Endothelial cell of umbilical vein (primary cell): ENCODE results near the gene CDK18. TPM values are rescaled to one million over a fixed set of nuclear protein-coding genes. Genes with fewer than 3 reads are reported as not detected.

Source experiments
- BruUV-seq: library from RNA; stranded (reverse); fragments of 400-500 nt; replicated peaks from 2 replicates; lab custom pipeline; 2021; lab: Mats Ljungman, UMichigan
- CTCF ChIA-PET: fragments of 300-600, 350-600 bp; sonication (Branson Sonifier 250); formaldehyde crosslinking; loops from one replicate; lab custom pipeline; 2021; ENCODE audit warnings: antibody characterized with exemption, inconsistent platforms; lab: Charles Lee
- POLR2A ChIA-PET: fragments of 300-600, 350-600 bp; sonication (Branson Sonifier 250); formaldehyde crosslinking; loops from one replicate; lab custom pipeline; 2021; ENCODE audit warnings: antibody characterized with exemption, inconsistent platforms; lab: Charles Lee
- DNase-seq: peaks from one replicate; pipeline ENCODE4 v3.0.0-alpha.2; 2011; ENCODE audit warnings: low read depth, low spot score
- FAIRE-seq: peaks from 2 replicates; lab custom pipeline; 2011; peaks lifted over from hg19 to GRCh38; lab: Jason Lieb, UNC
- H2AFZ ChIP-seq: 2 replicates; pipeline ENCODE4 v1.6.0; 2012; ENCODE audit warnings: low read depth, low read length, control low read depth, inconsistent platforms
- H3K27ac ChIP-seq: 2 replicates; pipeline ENCODE4 v1.5.1; 2011; ENCODE audit warnings: low read depth, mild to moderate bottlenecking, control low read depth, low read length, moderate library complexity; ENCODE audit not compliant: insufficient read depth
- H3K27me3 ChIP-seq, 2 experiments: 2 replicates each; pipeline versions ENCODE4 v1.6.0 to v1.6.1; 2011; ENCODE audit warnings: low read length in 2 of 2, mixed read lengths in 1 of 2; ENCODE audit not compliant: control insufficient read depth in 2 of 2, insufficient read depth in 2 of 2
- H3K36me3 ChIP-seq, 2 experiments: 2 replicates in 1 of 2; 3 replicates in 1 of 2; pipeline ENCODE4 v1.5.1; 2011; ENCODE audit warnings: low read length in 2 of 2, mild to moderate bottlenecking in 1 of 2, moderate library complexity in 1 of 2; ENCODE audit not compliant: control insufficient read depth in 2 of 2, insufficient read depth in 2 of 2; ENCODE audit errors: extremely low read depth in 1 of 2
- H3K4me1 ChIP-seq: 3 replicates; pipeline ENCODE4 v1.5.1; 2011; ENCODE audit warnings: mild to moderate bottlenecking, low read length; ENCODE audit not compliant: control insufficient read depth, insufficient read depth; ENCODE audit errors: extremely low read depth
- H3K4me2 ChIP-seq: 2 replicates; pipeline ENCODE4 v1.6.1; 2011; ENCODE audit warnings: low read length, control low read depth, mixed read lengths; ENCODE audit not compliant: insufficient read depth
- H3K4me3 ChIP-seq, 3 experiments: fragments of 200-600 bp in 1 of 3; sonication (generic), shearing (Covaris generic) in 1 of 3; replicated peaks in 1 of 3; 2 replicates each; pipeline ENCODE4 v1.5.1; 2011 to 2016; ENCODE audit warnings: control low read depth in 3 of 3, low read length in 3 of 3, mild to moderate bottlenecking in 2 of 3, inconsistent platforms in 1 of 3, low read depth in 1 of 3, moderate library complexity in 1 of 3; ENCODE audit not compliant: insufficient read depth in 1 of 3
- H3K79me2 ChIP-seq: 2 replicates; pipeline ENCODE4 v1.6.0; 2012; ENCODE audit warnings: low read length, inconsistent platforms; ENCODE audit not compliant: control insufficient read depth, insufficient read depth
- H3K9ac ChIP-seq: replicated peaks from 2 replicates; pipeline ENCODE3; 2011; ENCODE audit warnings: low read length, control low read depth; ENCODE audit not compliant: insufficient read depth; ENCODE audit errors: extremely low read depth
- H3K9me1 ChIP-seq: replicated peaks from 3 replicates; pipeline ENCODE4 v1.6.0; 2011; ENCODE audit warnings: mild to moderate bottlenecking, low read length; ENCODE audit not compliant: control insufficient read depth, insufficient read depth; ENCODE audit errors: extremely low read depth
- H3K9me3 ChIP-seq: replicated peaks from 2 replicates; pipeline ENCODE4 v1.5.1; 2012; ENCODE audit warnings: low read length, inconsistent platforms; ENCODE audit not compliant: control insufficient read depth, insufficient read depth
- H4K20me1 ChIP-seq: replicated peaks from 2 replicates; pipeline ENCODE3; 2011; ENCODE audit warnings: mild to moderate bottlenecking, low read length; ENCODE audit not compliant: control insufficient read depth, insufficient read depth; ENCODE audit errors: extremely low read depth
- FOS ChIP-seq: IDR thresholded peaks from 2 replicates; pipeline ENCODE4 v1.6.1; 2011; ENCODE audit warnings: mild to moderate bottlenecking, low read length, moderate library complexity, borderline replicate concordance; ENCODE audit not compliant: insufficient read depth
- GATA2 ChIP-seq: IDR thresholded peaks from 2 replicates; pipeline ENCODE4 v1.7.0; 2011; ENCODE audit warnings: low read depth, mild to moderate bottlenecking, moderate library complexity, mixed read lengths, low read length; ENCODE audit not compliant: insufficient read length, insufficient read depth
- POLR2A ChIP-seq: IDR thresholded peaks from 2 replicates; pipeline ENCODE4 v1.6.1; 2012; ENCODE audit warnings: low read depth, mild to moderate bottlenecking, control low read depth, low read length
- POLR2AphosphoS5 ChIP-seq: IDR thresholded peaks from 2 replicates; pipeline ENCODE4 v1.6.1; 2012; ENCODE audit warnings: low read depth, mild to moderate bottlenecking, control low read depth, low read length, moderate library complexity; ENCODE audit not compliant: insufficient read depth
- dilution Hi-C: fragments of 300-500 bp; cut with MboI; formaldehyde crosslinking; loops from one replicate; pipeline ENCODE4 v1.15.0; 2019; ENCODE audit warnings: low sequenced_read_pairs; ENCODE audit not compliant: extremely low pct_ligation_motif_present
- intact Hi-C: fragments of 100-400 bp; cut with micrococcal nuclease; formaldehyde crosslinking; loops from one replicate; pipeline ENCODE4 v1.10.0; 2022
- polyA plus RNA-seq, 4 experiments: library from polyadenylated mRNA; depleted of rRNA in 3 of 4; stranded (reverse) in 3 of 4; unstranded in 1 of 4; fragments of >200 nt; gene quantifications; 2 replicates each; pipeline versions ENCODE4 v1.2.1 to v1.2.3, GENCODE V29; 2011 to 2012; ENCODE audit warnings: missing spikeins in 1 of 4
- total RNA-seq: library from RNA; stranded (reverse); gene quantifications from 2 replicates; pipeline ENCODE4 v1.2.3, GENCODE V29; 2021
- TF ChIP-seq, protein P1 (sequence below): IDR thresholded peaks from 2 replicates; pipeline ENCODE4 v1.6.1; 2011; ENCODE audit not compliant: insufficient read depth, insufficient read length

CDK18 gene
- total and polyA plus RNA-seq, 2 donors (not counting 3 experiments of a cell fraction or from before 2014, with no cell fraction given): 0.17 to 1.2 TPM

DNA sequence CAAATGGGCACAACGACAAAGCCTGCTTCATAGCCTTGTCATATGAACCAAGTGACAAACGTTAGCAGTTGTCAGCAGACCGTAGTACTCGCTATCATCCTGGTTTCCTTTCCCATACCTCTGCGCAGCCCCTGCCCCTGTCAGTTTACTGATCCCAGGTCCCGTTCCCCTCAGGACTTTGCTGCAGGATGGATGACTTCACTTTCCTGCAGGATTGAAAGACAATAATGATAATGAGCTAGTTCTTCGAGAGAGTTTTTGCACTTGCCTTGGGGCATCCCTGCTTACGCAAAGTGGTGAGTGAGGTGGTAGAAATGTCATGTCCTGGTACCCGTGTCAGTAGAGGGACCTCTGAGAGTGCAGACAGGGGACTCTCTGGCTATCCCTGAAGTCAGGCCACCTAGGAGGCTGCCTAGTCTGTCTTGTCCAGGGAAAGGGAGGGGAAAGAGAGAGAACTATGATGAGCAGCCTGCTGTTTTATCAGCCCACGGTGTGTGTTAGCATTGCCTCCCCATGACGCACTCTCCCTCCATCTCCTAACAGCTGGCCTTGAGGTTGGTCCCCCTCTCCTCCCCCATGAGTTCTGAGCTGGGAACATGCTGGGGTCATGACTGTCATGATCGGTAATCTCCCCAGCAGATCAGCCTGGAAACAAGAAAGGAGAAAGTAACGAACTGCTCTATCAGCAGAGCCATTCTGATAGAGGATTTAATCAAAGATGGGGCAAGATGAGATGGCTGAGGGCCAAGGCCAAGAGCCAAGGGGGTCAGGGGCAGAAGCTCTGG is 73.6 kb downstream of the CDK18 start:
- no peak overlapping the region for H3K27ac ChIP-seq
- H4K20me1 ChIP-seq: no peaks in the 10 kb centered on the region
- no peaks in the 10 kb centered on the region for H3K9me3 ChIP-seq
- DNase-seq: no peak
- peaks cover 10 to 19% of the 10 kb centered on the region in 2 experiments for H3K27me3 ChIP-seq
- ChIA-PET CTCF (interaction anchor here (0.9 kb wide), 1 partner anchor 54 kb away, joined by 4 read pairs; no protein-coding TSS in a partner anchor), POLR2A (no interaction called here)
- no peak for TF ChIP-seq POLR2A
- no peak for TF ChIP-seq FOS
- no peak for TF ChIP-seq POLR2AphosphoS5
- TF ChIP-seq GATA2: no peak
- TF ChIP-seq, protein P1, sequence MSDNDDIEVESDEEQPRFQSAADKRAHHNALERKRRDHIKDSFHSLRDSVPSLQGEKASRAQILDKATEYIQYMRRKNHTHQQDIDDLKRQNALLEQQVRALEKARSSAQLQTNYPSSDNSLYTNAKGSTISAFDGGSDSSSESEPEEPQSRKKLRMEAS: no peak
- H3K9me1 ChIP-seq: no peaks in the 10 kb centered on the region
- H3K4me2 ChIP-seq: no peak overlapping the region
- no peak overlapping the region for H3K4me3 ChIP-seq
- peaks cover 14% of the 10 kb centered on the region for H3K4me1 ChIP-seq
- intact Hi-C loops: no loop called here
- no peak for FAIRE-seq
- dilution Hi-C loops: no loop called here
- no peaks in the 10 kb centered on the region for H3K36me3 ChIP-seq
- no TSS peak for BruUV-seq
- no peak overlapping the region for H3K9ac ChIP-seq
- no peak overlapping the region for H2AFZ ChIP-seq
- no peaks in the 10 kb centered on the region for H3K79me2 ChIP-seq
